HG02885 (cell line): Measurements from ENCODE around the gene SEBOX.
"Not testable (repeated sequence)": the region's sequence is repeated elsewhere in the genome, so short reads cannot be mapped to it uniquely, and the experiment has no call there.

Source experiments
- ATAC-seq: cut with Tn5 transposase; IDR thresholded peaks from one replicate; pipeline ENCODE4 v1.9.1; 2021; ENCODE audit warnings: mild to moderate bottlenecking; ENCODE audit not compliant: unreplicated experiment, poor library complexity

SEBOX gene

DNA sequence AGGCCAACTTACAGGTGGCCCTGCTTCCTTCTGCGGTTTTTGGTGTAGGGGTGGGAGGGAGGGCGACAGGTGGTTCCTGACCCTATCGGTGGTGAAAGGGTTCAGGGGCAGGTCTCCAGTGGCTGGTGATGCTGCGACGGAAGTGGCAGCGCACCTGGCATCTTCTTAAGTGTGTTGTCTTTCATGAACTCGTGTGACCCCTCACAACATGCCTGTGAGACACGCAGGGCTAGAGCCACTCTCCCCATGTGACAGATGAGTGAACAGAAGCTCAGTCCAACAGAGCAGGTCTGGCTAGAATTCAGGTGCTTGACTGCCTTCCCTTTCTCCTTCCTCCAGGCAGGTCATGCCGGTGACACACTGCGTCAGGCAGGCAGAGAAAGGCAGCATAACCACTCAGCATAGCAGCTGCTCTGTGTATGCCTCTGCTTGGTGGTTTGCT, 21.5 kb downstream of the SEBOX start:
- no peak for ATAC-seq

DNA sequence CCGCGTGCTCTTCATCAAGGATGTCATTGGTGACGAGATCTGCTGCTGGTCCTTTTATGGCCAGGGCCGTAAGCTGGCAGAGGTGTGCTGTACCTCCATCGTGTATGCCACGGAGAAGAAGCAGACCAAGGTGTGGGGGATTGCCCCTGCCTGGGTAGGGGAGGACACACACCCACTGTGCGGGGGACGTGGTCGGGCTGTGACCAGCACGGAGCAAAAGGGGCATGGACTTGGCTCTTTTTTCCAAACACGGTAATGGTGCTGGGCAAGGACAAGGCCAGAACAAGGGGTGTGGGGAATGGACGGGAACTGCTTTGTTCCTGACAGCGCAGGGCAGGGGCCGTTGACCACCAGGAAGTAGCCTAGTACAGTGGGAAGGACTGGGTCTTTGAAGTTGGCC, 22.7 kb downstream of the SEBOX start:
- ATAC-seq = no peak

DNA sequence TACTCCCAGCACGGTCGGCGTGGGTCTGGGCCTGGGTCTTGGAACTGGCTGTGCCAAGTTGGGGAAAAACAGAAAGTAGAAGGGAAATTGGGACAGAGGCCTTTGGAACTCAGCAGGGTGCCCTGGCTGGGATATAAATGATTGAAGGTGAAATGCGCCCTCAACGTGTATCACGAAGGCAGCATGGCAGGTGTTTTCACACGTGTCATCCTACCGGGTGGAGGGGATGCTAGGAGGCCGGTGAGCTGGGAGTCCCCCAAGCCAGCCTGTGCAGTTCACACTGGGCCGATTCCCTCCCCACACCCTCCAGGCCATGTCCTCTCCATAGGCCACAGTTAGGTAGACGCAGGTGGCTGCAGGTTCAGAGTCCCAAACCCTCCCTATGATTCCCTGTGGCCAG, 23.5 kb downstream of the SEBOX start:
- ATAC-seq = no peak

DNA sequence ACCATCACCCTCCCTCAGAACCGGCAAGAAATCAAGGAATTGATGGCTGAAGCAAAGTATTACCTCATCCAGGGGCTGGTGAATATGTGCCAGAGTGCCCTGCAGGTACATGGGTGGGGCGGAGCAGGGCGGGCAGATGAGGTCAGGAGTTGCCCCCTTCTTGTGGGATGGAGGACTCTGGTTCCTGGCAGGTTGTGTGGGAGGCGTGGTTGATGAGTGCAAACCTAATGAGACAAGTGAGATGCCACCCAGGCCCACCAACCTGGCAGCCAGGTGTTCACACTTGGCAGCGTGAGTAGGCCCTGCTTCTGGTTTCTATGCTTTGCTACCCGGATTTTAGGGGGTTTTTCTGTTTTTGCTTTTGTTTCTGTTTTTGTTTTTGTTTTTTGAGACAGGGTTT, 24.6 kb downstream of the SEBOX start:
- no peak for ATAC-seq

DNA sequence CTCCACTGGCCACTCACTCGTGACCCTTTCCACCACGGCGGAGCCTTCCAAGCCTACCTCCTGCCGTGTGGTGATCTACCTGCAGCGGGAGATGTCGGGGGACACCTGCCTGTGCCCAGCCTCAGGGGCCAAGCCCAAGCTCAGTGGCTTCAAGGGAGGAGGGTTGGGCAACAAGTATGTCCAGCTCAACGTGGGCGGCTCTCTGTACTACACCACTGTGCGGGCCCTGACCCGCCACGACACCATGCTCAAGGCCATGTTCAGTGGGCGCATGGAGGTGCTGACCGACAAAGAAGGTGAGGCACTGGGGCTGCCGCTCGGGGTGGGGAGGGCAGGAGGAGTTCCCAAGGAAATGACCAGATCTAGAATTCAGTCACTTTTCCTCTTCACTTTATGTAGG, 25.6 kb downstream of the SEBOX start:
- no peak for ATAC-seq

DNA sequence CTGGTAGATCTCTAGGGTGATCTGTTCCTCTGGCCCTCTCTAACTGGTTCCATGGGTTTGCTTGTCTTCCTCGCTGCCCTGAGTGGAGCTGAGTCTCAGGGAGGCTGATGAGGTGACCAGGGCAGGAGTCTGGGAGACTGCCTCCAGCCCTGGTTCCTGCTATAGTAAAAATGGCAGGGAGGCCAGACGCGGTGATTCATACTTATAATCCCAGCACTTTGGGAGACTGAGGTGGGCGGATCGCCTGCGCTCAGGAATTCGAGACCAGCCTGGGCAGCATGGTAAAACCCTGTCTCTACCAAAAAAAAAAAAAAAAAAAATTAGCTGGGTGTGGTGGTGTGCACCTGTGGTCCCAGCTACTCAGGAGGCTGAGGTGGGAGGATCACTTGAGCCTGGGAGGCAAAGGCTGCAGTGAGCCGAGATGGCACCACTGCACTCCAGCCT, 26.2 kb downstream of the SEBOX start:
- not testable (repeated sequence) for ATAC-seq

DNA sequence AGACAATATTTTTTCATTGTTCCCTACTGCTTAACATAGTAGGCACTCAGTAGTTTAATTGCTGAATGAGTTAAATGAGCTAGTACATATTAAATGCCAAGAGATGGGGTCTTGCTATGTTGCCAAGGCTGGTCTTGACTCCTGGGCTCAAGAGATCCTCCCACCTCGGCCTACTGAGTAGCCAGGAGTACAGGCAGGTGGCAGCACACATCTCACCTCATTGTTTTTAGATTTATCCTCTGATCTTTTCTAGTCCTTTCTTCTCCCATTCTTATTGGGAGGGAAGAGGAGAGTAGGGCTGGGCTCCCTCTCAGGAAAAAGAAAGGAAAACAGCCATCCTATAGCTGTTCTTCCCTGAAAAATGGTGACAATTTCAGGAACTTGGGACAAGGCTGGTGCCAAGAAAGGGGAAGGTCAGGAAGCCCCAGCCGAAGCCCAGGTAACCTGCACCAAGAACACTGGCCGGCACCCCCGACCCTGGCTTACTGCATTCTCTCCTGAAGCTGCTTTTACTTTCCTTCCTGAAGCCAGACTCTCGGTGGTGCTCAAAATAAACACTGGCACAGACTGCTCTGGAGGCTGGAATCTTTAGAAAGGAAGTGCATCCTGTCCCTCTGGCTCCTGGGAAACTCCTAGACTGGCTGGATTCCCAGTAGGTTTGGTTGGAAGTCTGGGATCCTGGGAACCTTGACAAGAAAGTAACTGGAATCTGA, 26.8 kb downstream of the SEBOX start:
- no peak for ATAC-seq

DNA sequence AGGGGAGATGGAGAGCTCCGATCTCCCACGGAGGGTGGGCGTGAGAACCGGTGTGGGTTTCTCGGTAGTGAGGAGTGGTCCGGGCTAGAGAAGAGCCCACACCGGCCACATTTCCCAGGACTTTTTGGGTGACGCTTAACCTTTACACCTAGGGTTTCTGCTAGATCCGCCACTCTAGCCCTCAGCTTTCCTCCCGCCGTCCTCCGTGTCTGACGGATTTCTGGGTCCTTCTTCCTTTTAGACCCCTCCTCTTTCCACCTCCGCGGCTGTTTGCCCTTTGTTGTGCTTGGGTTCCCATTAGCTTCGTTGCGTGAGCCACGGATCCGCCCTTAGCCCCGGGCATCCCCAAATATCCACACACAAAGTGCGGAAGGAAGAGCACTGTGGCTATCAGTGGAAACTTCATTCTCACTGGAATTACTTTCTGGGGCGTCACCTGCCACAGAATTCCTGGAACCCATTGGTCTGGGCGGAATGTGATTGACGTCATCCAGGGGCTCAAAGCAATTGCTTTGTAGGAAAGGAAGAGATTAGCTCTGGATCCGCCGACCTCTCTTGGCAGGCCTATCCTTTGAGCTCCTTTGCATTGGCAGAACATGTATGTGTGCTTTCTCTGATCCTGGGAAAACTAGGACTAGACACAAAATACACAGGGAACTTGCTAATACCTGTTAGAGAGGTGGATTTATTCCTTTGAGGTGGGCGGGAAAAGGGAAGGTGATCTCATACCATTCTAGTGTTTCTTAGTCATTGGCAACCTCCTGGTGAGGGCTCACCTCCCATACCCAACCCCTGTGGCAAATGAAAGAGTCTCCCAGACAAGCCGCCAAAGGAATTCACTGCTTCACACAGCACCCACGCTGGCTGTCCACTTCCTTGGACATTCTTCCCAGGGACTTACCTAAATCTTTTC, 28.8 kb downstream of the SEBOX start:
- ATAC-seq = no peak

DNA sequence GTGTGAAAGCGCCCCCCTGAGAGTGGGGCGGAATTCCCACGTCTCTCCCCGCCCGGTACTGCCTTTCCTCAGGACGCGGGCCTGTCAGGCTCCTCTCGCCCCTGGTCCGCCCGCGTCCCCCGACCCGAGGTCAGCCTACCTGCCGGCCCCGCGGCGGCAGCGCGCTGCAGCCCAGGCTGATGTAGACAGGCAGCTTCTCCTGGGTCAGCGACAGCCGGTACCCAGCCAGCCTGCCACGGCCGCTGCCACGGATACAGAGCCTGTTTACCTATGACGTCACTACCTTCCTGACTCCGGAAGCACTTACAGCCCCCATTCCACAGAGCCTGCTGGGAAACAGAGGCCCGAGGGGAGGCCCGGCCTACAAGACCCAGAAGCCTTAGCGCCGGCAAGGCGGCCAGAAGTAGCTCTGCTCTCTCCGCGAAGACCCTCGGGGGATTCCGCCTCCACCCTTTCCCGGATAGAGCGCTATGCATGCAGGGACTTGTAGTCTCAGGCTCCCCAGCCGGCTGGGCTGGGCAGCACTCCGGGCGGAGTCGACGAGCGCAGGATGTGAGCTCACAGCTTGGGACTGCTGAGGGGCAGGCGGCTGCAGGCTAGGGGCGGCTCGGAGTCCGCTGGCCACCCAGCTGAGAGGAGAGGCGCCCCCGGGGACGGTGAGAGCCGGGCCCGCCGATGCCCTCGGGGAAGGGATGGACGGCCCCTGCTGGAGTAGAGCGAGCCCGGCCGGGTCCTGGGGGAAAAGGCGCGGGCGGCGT, 29.6 kb downstream of the SEBOX start, which contains the start of the genes IFT20 and TNFAIP1:
Gene IFT20 (minus strand): TSS at position 272 of the 758 bp plus-strand sequence. CDS start 3,487 bp downstream, outside the sequence.
Gene TNFAIP1 (plus strand): TSS at position 561 of the 758 bp plus-strand sequence. CDS start 3,761 bp downstream, outside the sequence.
- ATAC-seq = peak; percentile 95

DNA sequence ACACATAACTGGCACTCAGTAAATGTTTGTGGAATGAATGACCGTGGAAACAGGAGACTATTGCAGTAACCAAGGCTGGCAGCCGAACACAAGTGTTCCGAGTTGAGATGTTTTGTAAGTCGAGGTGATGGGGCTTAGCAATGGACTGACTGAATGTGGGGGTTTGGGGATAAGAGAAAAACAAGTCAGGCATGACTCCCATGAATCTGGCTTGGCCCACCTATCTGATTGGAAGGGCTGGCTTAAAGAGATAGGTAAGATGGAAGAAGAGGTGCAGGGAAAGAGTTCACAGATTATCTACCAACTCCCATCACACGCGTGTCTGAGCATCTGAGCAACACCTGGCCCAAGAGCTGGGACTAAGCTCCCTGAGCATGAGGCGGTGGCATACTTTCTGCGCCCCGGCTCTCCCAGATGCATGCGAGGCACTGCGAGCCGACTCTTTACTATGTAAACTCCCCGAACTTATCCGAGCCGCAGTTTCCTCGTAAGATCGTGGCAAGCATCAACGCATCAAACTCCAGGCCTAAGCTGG, 30.3 kb downstream of the SEBOX start:
- ATAC-seq = no peak

DNA sequence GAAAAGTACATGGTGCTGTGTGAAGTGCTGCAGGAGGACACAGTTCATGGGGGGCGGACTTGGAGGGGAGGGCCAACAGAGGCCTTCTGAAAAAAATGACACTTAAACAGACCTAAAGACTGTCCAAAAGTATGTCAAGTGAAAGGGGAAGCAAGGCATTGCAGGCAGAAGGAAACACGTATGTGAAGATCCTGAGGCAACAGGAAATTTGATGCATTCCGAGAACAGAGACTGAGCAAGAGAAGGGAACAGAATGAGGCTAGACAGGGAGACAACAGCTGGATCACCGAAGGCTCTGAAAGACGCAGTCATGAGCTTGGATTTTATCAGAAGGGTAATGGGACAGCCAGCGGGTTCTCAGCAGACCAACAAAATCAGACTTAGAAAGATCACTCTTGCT, 30.8 kb downstream of the SEBOX start:
- no peak for ATAC-seq

DNA sequence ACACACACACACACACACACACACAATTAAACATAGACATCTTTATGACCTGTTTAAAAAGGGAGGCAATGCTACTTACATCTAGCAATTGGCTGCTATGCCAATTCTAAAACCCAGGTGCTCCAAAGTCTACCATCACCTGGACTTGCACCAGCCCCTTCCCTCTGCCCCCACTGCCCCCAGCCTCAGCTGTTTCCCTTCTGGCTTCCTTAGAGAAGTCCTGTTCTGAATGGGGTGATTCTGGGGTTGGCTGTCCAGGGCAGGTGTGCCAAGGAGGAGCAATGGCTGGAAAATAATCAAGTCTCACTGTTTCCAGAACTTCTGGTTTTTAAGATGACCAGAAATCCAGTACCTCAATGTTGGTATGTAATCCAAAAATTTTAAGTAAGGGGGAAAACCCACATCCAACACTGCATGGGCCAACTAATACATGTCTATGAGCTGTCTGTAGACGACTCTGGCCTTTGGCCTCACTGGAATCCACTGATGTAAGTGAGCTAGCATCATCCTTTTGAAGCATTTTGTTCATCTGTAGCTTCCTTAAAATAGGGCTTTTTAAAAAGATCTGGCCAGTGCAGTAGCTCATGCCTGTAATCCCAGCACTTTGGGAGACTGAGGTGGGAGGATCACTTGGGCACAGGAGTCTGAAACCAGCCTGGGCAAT, 31.8 kb downstream of the SEBOX start:
- no peak for ATAC-seq

DNA sequence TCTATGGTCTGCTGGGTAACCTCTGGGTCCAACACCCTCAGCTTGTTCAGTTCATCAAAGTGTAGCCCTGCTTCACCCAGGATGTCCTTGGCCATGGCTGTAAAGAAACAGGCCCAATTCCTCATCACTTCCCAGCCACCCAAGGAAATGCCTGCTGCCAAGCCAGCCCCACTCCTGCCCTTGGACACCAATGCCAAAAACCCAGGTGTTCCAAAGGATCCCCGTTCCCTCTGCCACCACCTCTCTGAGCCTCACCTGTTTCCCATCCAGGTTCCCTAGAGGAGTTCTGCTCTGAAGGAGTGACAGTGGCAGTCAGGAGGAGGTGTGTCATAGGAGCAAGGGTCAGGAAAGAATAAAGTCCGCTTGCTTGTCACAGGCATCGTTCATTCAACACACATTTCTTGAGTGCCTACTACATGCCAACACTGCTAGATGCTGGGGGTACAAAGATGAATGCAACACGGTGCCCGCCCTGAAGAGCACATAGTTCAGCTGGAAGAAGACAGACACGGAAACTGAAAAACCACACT, 33.0 kb downstream of the SEBOX start:
- ATAC-seq = no peak

DNA sequence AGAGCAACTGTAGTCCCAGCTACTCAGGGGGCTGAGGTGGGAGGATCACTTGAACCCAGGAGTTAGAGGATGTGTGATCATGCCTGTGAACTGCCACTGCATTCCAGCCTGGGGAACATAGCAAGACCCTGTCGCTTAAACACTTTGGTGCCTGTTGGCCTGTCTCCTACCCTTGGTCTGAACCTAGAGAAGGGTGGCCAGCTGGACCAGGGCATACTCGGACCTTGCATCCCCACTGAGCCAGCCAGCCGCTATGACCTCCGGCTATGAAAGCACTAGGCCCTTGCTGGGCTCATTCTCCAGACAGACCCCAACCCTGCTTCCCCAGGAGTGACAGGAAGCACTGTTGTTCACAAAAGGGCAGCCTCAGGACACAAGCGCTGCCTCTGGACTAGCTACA, 34.3 kb downstream of the SEBOX start:
- no peak for ATAC-seq

DNA sequence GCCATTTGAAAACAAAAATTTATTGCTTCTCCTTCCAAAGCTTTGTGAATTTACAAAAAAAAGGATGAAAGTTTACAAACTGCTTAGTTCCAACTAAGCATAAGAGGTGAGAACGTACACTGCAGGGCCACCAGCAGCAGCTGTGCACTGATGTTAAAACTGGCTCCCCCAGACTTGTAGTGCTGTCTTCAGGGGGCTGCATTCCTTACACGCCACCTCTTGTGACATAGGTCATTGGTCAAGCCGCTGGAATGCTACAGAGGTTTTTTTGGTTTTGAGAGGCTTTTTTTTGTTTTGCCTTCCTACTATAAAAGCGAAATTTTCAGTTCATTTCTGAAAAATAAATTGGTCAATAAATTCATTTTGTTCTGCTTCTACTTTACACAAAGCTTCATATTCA, 36.7 kb downstream of the SEBOX start:
- no peak for ATAC-seq

DNA sequence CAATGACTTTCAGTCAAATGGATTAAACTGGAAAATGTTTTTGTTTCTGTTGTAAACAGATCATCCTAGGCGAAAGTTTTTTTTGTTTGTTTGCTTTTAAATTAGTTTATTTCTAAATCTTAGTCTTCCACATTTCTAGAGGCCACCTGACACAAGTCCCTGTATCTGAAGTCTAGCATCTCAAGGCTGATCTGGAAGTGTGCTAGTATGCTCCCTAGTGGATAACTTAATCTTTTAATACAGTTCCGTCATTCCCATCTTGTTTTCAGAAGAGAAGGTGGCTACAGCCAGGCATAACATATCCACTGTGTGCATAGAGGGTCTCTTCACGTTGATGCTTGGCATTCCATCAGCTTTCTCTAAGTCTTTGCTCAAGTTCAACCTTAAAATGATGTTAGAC, 37.3 kb downstream of the SEBOX start:
- no peak for ATAC-seq

DNA sequence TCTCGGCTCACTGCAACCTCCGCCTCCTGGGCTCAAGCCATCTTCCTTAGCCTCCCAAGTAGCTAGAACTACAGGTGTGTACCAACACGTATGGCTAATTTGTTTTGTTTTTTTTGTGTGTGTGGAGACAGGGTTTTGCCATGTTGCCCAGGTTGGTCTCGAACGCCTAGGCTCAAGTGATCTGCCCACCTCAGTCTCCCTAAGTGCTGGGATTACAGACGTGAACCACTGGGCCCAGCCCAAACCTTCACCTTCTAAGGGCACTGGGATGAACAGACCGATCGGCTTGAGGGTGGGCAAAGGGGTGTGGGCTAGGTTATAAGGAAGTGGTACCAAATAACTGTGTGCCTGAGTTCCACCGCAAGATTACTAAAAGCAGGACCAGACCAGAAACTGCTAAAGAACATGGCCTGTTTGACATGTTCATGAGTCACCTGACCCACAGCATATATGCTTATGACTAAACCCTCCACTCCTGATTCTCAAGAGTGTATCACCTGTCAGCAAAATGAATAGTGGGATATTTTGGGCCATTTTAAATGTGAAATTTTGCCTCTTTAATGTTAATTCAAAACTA, 37.9 kb downstream of the SEBOX start:
- ATAC-seq = peak; percentile 69

DNA sequence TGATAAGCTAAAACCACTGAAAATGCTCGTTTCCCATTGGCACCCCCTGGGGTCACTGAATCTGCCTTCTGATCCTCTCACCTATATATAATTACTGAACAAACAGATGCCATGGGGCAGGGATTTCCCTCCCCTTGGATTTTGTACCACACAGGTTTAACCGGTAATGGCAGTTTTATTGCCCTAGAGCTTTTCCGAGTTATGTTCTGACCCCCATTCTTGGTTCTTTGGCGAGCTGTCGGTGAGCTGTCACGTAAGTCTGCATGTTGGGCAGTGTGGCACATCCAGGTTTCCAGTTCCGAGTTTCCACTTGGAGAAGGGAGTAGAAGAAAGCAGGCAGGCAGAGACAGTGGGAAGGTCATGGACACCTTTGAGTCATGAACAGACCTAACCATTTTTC, 38.9 kb downstream of the SEBOX start:
- no peak for ATAC-seq

DNA sequence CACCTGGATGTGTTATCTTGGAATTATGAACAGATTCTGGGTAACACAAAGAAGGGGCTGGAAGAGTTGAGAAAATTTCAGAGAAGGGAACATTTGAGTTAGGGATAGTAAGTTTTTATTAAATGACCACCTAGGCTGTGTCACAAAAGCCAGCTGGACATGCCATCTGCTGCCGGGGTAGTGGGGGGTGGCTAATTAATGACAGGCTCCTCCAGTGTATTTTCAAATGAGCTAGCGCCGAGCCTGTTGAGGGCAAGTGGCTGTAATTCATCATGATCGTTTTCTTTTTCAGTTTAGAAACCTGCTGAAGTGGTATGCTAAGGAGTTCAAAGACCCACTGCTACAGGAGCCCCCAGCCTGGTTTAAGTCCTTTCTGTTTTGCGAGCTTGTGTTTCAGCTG, 39.8 kb downstream of the SEBOX start:
- ATAC-seq = no peak
